Esophagus squamous epithelium (tissue), 5 donors: Measurements from ENCODE around the gene LAMA1. TPM values are rescaled to one million over a fixed set of nuclear protein-coding genes. Genes with fewer than 3 reads are reported as not detected.

ENCODE experiments used
- DNase-seq: peaks from one replicate; lab custom pipeline; 2025; lab: John Stamatoyannopoulos, UW
- H3K27ac ChIP-seq, 4 donors: fragments of 200-600 bp; sonication (generic); one replicate each; pipeline ENCODE4 v1.5.1; 2016 to 2019; ENCODE audit warnings: mild to moderate bottlenecking in 1 of 4
- H3K27me3 ChIP-seq, 4 donors: fragments of 200-600 bp; sonication (generic); 1 replicate in 3 of 4; 2 replicates in 1 of 4; pipeline versions ENCODE4 v1.5.1 to v1.6.0; 2017 to 2021; ENCODE audit warnings: antibody characterized with exemption in 1 of 4
- H3K36me3 ChIP-seq, 3 donors: fragments of 200-600 bp; sonication (generic); one replicate each; pipeline ENCODE4 v1.5.1; 2016 to 2019
- H3K4me1 ChIP-seq, 3 donors: fragments of 200-600 bp; sonication (generic); one replicate each; pipeline ENCODE4 v1.5.1; 2017 to 2019
- H3K4me3 ChIP-seq, 4 donors: fragments of 200-600 bp; sonication (generic); 1 replicate in 3 of 4; 2 replicates in 1 of 4; pipeline ENCODE4 v1.5.1; 2016 to 2019; ENCODE audit warnings: mild to moderate bottlenecking in 2 of 4, moderate library complexity in 1 of 4
- H3K9me3 ChIP-seq, 3 donors: fragments of 200-600 bp; sonication (generic); one replicate each; pipeline ENCODE4 v1.5.1; 2016 to 2019
- CTCF ChIP-seq, 6 experiments: fragments of 450-650 bp in 4 of 6; fragments of 200-600 bp in 2 of 6; sonication (generic) in 2 of 6; IDR thresholded peaks; one replicate each; pipeline ENCODE4 v1.5.1; 2016 to 2019; ENCODE audit warnings: antibody characterized with exemption in 6 of 6, mild to moderate bottlenecking in 4 of 6, moderate library complexity in 4 of 6
- POLR2A ChIP-seq, 4 donors: fragments of 450-650 bp; IDR thresholded peaks; one replicate each; pipeline ENCODE4 v1.6.1; 2017; ENCODE audit warnings: antibody characterized with exemption in 4 of 4, mild to moderate bottlenecking in 4 of 4, moderate library complexity in 3 of 4
- WGBS, 2 donors: methylation state at CpG; one replicate each; pipeline ENCODE4 v1.1.5; 2018; 5-methylcytosine and 5-hydroxymethylcytosine counted together
- intact Hi-C: fragments of 100-400 bp; cut with DNase I; formaldehyde crosslinking; loops from one replicate; pipeline ENCODE4 v1.15.0; 2022
- total RNA-seq, 4 donors: library from RNA; depleted of rRNA; stranded (reverse); fragments of >200 nt; gene quantifications; one replicate each; pipeline ENCODE4 v1.1.0, GENCODE V29; 2016
- donor health status: DM: yes; HTN: yes; CAD: no.

The LAMA1 gene
- total RNA-seq, 4 donors from 2014 or later = 0.08 to 2.7 (median 1.6) TPM

GRCh38 chr18:7023063-7023580, 94.5 kb downstream of the LAMA1 start:
- WGBS, 2 donors = 90 to 92% methylated on average over 7 to 18 of the region's 19 CpGs
- H3K27me3 ChIP-seq = no peaks in the 10 kb centered on the region
- intact Hi-C loops = loop anchor here (10.0 kb wide), 1 partner anchor 98 kb away; no protein-coding TSS in a partner anchor

GRCh38 chr18:7021994-7022840, 95.4 kb downstream of the LAMA1 start:
- no peaks in the 10 kb centered on the region for H3K4me1 ChIP-seq
- no peak overlapping the region for H3K27ac ChIP-seq
- no peaks in the 10 kb centered on the region for H3K27me3 ChIP-seq
- no peaks in the 10 kb centered on the region for H3K36me3 ChIP-seq
- WGBS, 2 donors = 47 to 48% methylated on average over 16 of the region's 16 CpGs
- intact Hi-C loops = loop anchor here (10.0 kb wide), 1 partner anchor 97 kb away; no protein-coding TSS in a partner anchor
- H3K9me3 ChIP-seq = no peaks in the 10 kb centered on the region
- no peak for DNase-seq
- TF ChIP-seq CTCF (IDR thresholded peaks at IDR 0.05) (peak in 5 of 6 experiments; percentile 23 to 68 (median 53)), POLR2A (IDR thresholded peaks at IDR 0.05) (no peak)
- H3K4me3 ChIP-seq = no peak overlapping the region

More at GRCh38 chr18:7023063-7023580, 94.5 kb downstream of the LAMA1 start:
- no peaks in the 10 kb centered on the region for H3K4me1 ChIP-seq
- no peaks in the 10 kb centered on the region for H3K36me3 ChIP-seq
- no peak overlapping the region for H3K4me3 ChIP-seq
- no peak for TF ChIP-seq CTCF (IDR thresholded peaks at IDR 0.05)
- TF ChIP-seq POLR2A (IDR thresholded peaks at IDR 0.05) = no peak
- H3K27ac ChIP-seq = no peak overlapping the region
- DNase-seq = no peak
- H3K9me3 ChIP-seq = no peaks in the 10 kb centered on the region

GRCh38 chr18:7020995-7021777, 96.4 kb downstream of the LAMA1 start:
- Histone ChIP-seq H3K27me3 (no peaks in the 10 kb centered on the region), H3K27ac (no peak overlapping the region), H3K9me3 (no peaks in the 10 kb centered on the region), H3K36me3 (no peaks in the 10 kb centered on the region), H3K4me3 (no peak overlapping the region), H3K4me1 (no peaks in the 10 kb centered on the region)
- no peak for DNase-seq
- intact Hi-C loops = loop anchor here (10.0 kb wide), 1 partner anchor 96 kb away; no protein-coding TSS in a partner anchor
- WGBS, 2 donors = 78 to 94% methylated on average over 12 to 13 of the region's 13 CpGs
- TF ChIP-seq POLR2A (IDR thresholded peaks at IDR 0.05) (no peak), CTCF (IDR thresholded peaks at IDR 0.05) (no peak)

GRCh38 chr18:7017013-7017412, 100.6 kb downstream of the LAMA1 start:
- WGBS, 2 donors = 85 to 96% methylated on average over 5 of the region's 5 CpGs
- H3K4me3 ChIP-seq = no peak overlapping the region

More at GRCh38 chr18:7017013-7017412, 100.6 kb downstream of the LAMA1 start:
- TF ChIP-seq POLR2A (IDR thresholded peaks at IDR 0.05) (no peak), CTCF (IDR thresholded peaks at IDR 0.05) (no peak)
- H3K9me3 ChIP-seq = no peaks in the 10 kb centered on the region
- H3K4me1 ChIP-seq = no peaks in the 10 kb centered on the region
- H3K27ac ChIP-seq = no peak overlapping the region
- DNase-seq = no peak
- no peaks in the 10 kb centered on the region for H3K27me3 ChIP-seq
- intact Hi-C loops = no loop called here
- no peaks in the 10 kb centered on the region for H3K36me3 ChIP-seq
